HG03175 (cell line): ENCODE data around the gene CPT1A.

Experiments used
- ATAC-seq: cut with Tn5 transposase; IDR thresholded peaks from one replicate; pipeline ENCODE4 v1.9.1; 2021; ENCODE audit warnings: mild to moderate bottlenecking, moderate library complexity; ENCODE audit not compliant: unreplicated experiment

The CPT1A gene

GRCh38 chr11:68763181-68763721 lies 78.5 kb downstream of the CPT1A start:
- ATAC-seq, result no peak

- ATAC-seq, result no peak
Observed at GRCh38 chr11:68762481-68762880, 79.2 kb downstream of the CPT1A start.

- no peak for ATAC-seq
Observed at GRCh38 chr11:68761801-68762200, 79.9 kb downstream of the CPT1A start.

- ATAC-seq, result no peak
Observed at GRCh38 chr11:68759991-68760390, 81.7 kb downstream of the CPT1A start.

- no peak for ATAC-seq
Observed at GRCh38 chr11:68757711-68758110, 84.0 kb downstream of the CPT1A start.

- no peak for ATAC-seq
Observed at GRCh38 chr11:68756171-68756766, 85.4 kb downstream of the CPT1A start.

GRCh38 chr11:68753300-68753699 lies 88.4 kb downstream of the CPT1A start:
- ATAC-seq, result no peak

- peak; percentile 39 for ATAC-seq
Observed at GRCh38 chr11:68751331-68751856, 90.3 kb downstream of the CPT1A start, which contains the start of gene TESMIN. Gene TESMIN, minus strand, starts transcription at chr11:68751520. Its CDS starts 860 bp downstream, at chr11:68750660.

GRCh38 chr11:68751004-68751325 lies 90.8 kb downstream of the CPT1A start:
- no peak for ATAC-seq

- ATAC-seq, result no peak
Observed at GRCh38 chr11:68750195-68751003, 91.3 kb downstream of the CPT1A start.

GRCh38 chr11:68749229-68750123 lies 92.2 kb downstream of the CPT1A start:
- ATAC-seq, result no peak

- ATAC-seq, result no peak
Observed at GRCh38 chr11:68748061-68748460, 93.7 kb downstream of the CPT1A start.

GRCh38 chr11:68743539-68743938 lies 98.2 kb downstream of the CPT1A start:
- no peak for ATAC-seq

GRCh38 chr11:68741463-68741862 lies 100.3 kb downstream of the CPT1A start:
- ATAC-seq, result no peak

- no peak for ATAC-seq
Observed at GRCh38 chr11:68735646-68736045, 106.1 kb downstream of the CPT1A start.

GRCh38 chr11:68735125-68735524 lies 106.6 kb downstream of the CPT1A start:
- ATAC-seq, result no peak

GRCh38 chr11:68734111-68734510 lies 107.6 kb downstream of the CPT1A start:
- no peak for ATAC-seq

GRCh38 chr11:68727783-68728182 lies 113.9 kb downstream of the CPT1A start:
- ATAC-seq, result no peak

GRCh38 chr11:68724293-68724692 lies 117.4 kb downstream of the CPT1A start:
- ATAC-seq, result no peak

- ATAC-seq, result no peak
Observed at GRCh38 chr11:68722143-68722542, 119.6 kb downstream of the CPT1A start.

GRCh38 chr11:68721075-68721474 lies 120.6 kb downstream of the CPT1A start:
- ATAC-seq, result no peak
